ENCODE results near the gene LRCOL1. TPM values are rescaled to one million over a fixed set of nuclear protein-coding genes. Genes with fewer than 3 reads are reported as not detected.
A peak's percentile ranks its signal among the peaks of the same experiment; 100 is the strongest.

The LRCOL1 gene
- total RNA-seq, 1 donor from 2014 or later = not detected

DNA sequence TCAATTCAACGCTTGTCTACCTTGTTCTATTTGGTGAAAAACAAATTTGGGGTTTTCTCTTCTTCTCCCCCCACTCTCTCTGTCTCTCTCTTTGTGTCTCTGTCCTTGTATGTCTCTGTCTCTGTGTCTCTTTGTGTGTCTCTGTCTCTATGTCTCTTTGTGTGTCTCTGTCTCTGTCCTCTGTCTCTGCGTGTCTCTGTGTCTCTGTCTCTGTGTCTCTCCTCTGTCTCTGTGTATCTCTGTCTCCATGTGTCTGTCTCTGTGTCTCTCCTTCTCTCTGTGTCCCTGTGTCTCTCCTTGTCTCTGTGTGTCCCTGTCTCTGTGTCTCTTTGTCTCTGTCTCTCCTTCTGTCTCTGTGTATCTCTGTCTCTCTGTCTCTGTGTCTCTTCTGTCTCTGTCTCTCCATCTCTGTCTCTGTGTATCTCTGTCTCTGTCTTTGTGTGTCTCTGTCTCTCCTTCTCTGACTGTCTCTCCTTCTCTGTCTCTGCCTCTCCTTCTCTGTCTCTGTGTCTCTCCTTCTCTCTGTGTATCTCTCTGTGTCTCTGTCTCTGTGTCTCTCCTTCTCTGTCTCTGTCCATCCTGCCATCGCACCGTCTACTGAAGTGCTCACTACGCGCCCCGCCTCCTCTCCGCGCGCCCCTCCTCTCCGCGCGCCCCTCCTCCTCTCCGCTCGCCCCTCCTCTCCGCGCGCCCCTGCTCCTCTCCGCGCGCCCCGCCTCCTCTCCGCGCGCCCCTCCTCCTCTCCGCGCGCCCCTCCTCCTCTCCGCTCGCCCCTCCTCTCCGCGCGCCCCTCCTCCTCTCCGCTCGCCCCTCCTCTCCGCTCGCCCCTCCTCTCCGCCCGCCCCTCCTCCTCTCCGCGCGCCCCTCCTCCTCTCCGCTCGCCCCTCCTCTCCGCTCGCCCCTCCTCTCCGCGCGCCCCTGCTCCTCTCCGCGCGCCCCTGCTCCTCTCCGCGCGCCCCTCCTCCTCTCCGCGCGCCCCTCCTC lies 12.8 kb downstream of the LRCOL1 start:
- TF ChIP-seq CTCF (IDR thresholded peaks at IDR 0.05) = no peak
- no peak for TF ChIP-seq POLR2AphosphoS5 (IDR thresholded peaks at IDR 0.05; ENCODE audit: insufficient read depth in 1 of 2, low read depth in 1 of 2)
- no peak for TF ChIP-seq POLR2A (IDR thresholded peaks at IDR 0.05)
- intact Hi-C loops (cut with DNase I) = no loop called here
- Histone ChIP-seq H3K4me1 (peaks cover 17% of the 10 kb centered on the region), H3K4me3 (peak overlapping the region in 1 of 2 donors; percentile 48), H3K27ac (peak overlapping the region; percentile 80), H3K9me3 (no peaks in the 10 kb centered on the region), H3K36me3 (no peaks in the 10 kb centered on the region), H3K27me3 (no peaks in the 10 kb centered on the region)
- DNase-seq (ENCODE audit: extremely low spot score in 2 of 2) = no peak

DNA sequence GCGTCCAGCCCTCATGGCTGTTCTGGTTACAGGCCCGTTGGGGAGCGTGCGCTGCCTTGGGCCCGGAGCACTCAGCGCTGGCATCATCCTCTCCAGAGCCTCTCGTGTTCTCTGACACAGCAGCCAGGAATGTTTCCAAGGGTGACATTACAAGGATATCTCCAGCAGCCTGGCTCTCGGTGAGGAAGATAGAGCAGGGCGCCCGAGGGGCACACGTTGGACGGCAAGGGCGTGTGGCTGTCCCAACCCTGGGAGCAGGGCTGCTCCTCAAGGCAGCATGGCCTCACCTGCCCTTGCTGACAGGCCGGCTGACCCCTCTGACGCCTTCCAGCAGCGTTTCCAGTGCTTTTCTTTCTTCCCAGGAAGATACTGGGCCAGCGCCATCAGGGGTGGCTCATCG lies 14.4 kb downstream of the LRCOL1 start:
- Histone ChIP-seq H3K27ac (no peak overlapping the region), H3K27me3 (no peaks in the 10 kb centered on the region), H3K4me3 (no peak overlapping the region), H3K36me3 (no peaks in the 10 kb centered on the region), H3K4me1 (peaks cover 15% of the 10 kb centered on the region), H3K9me3 (no peaks in the 10 kb centered on the region)
- TF ChIP-seq POLR2AphosphoS5 (IDR thresholded peaks at IDR 0.05; ENCODE audit: insufficient read depth in 1 of 2, low read depth in 1 of 2) (no peak), CTCF (IDR thresholded peaks at IDR 0.05) (no peak), POLR2A (IDR thresholded peaks at IDR 0.05) (no peak)
- no peak for DNase-seq (ENCODE audit: extremely low spot score in 2 of 2)
- intact Hi-C loops (cut with DNase I) = no loop called here

DNA sequence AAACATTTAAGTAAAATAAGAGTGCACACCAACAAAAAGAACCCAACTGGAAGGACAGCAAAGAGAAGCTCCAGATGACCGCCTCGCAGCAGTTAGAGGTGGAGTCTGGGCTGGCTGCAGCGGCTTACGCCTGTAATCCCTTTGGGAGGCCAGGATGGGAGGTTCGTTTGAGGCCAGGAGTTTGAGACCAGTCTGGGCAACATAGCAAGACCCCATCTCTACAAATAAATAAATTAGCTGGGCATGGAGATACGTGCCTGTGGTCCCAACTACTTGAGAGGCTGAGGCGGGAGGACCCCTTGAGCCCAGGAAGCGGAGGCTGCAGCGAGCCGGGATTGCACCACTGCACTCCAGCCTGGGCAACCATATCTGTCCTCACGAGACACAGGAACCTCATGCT lies 15.2 kb downstream of the LRCOL1 start:
- intact Hi-C loops (cut with DNase I) = no loop called here
- no peak for DNase-seq (ENCODE audit: extremely low spot score in 2 of 2)
- no peaks in the 10 kb centered on the region for H3K9me3 ChIP-seq
- H3K27ac ChIP-seq = no peak overlapping the region
- H3K27me3 ChIP-seq = no peaks in the 10 kb centered on the region
- no peak overlapping the region for H3K4me3 ChIP-seq
- no peak for TF ChIP-seq POLR2AphosphoS5 (IDR thresholded peaks at IDR 0.05; ENCODE audit: insufficient read depth in 1 of 2, low read depth in 1 of 2)
- TF ChIP-seq POLR2A (IDR thresholded peaks at IDR 0.05) = no peak
- TF ChIP-seq CTCF (IDR thresholded peaks at IDR 0.05) = no peak
- no peaks in the 10 kb centered on the region for H3K36me3 ChIP-seq
- peaks cover 10% of the 10 kb centered on the region for H3K4me1 ChIP-seq

- peaks cover 10% of the 10 kb centered on the region for H3K4me1 ChIP-seq
- TF ChIP-seq CTCF (IDR thresholded peaks at IDR 0.05) (no peak), POLR2AphosphoS5 (IDR thresholded peaks at IDR 0.05; ENCODE audit: insufficient read depth in 1 of 2, low read depth in 1 of 2) (peak in 1 of 2 donors; percentile 12)
- DNase-seq (ENCODE audit: extremely low spot score in 2 of 2) = no peak
- no peaks in the 10 kb centered on the region for H3K27me3 ChIP-seq
- intact Hi-C loops (cut with DNase I) = no loop called here
- H3K9me3 ChIP-seq = no peaks in the 10 kb centered on the region
- no peak overlapping the region for H3K27ac ChIP-seq
- peak overlapping the region in 1 of 2 donors; percentile 16 for H3K4me3 ChIP-seq
- no peaks in the 10 kb centered on the region for H3K36me3 ChIP-seq
Measured at GRCh38 chr12:132593938-132594358, 16.4 kb downstream of the LRCOL1 start.

DNA sequence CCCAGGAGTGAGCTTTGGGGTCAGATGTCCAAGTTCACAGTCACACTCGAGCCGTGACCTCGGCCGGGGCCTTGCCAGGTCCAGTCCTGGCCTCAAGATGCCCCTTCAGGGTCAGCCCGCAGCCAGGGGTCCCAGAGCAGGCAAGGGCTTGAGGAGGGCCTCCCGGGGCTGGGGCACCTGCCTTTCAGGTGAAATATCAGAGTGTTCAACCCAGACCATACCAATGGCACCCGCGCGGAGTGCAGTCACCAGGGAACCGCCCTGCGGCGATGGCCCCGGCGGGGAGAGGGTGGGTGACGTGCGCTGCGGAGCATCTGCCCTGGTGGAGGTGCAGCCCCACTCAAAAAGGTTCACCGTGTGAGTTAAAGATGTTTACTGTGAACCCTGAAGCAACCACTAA lies 16.9 kb downstream of the LRCOL1 start:
- TF ChIP-seq POLR2A (IDR thresholded peaks at IDR 0.05) (no peak), POLR2AphosphoS5 (IDR thresholded peaks at IDR 0.05; ENCODE audit: insufficient read depth in 1 of 2, low read depth in 1 of 2) (no peak)
- Histone ChIP-seq H3K4me1 (peaks cover 6% of the 10 kb centered on the region), H3K27ac (no peak overlapping the region), H3K36me3 (no peaks in the 10 kb centered on the region), H3K4me3 (peak overlapping the region in 1 of 2 donors; percentile 16), H3K27me3 (no peaks in the 10 kb centered on the region), H3K9me3 (no peaks in the 10 kb centered on the region)
- no peak for DNase-seq (ENCODE audit: extremely low spot score in 2 of 2)
- intact Hi-C loops (cut with DNase I) = no loop called here
